HepG2 (cell line): ENCODE results near the gene IQGAP2.

Source experiments
- CBFB ChIP-seq: sonication (generic); formaldehyde crosslinking; IDR thresholded peaks from 2 replicates; pipeline ENCODE4 v1.4.0; 2020; ENCODE audit warnings: missing genetic modification reagents
- CHCHD3 ChIP-seq: sonication (generic); formaldehyde crosslinking; IDR thresholded peaks from 2 replicates; pipeline ENCODE4 v1.8.0; 2022; ENCODE audit warnings: mild to moderate bottlenecking, missing genetic modification reagents, moderate library complexity
- CTCF ChIP-seq: sonication (generic); formaldehyde crosslinking; IDR thresholded peaks from 2 replicates; pipeline ENCODE4 v1.5.0; 2020; ENCODE audit warnings: mild to moderate bottlenecking, missing genetic modification reagents, moderate library complexity
- ELK4 ChIP-seq: sonication (generic); formaldehyde crosslinking; IDR thresholded peaks from 2 replicates; pipeline ENCODE4 v1.9.0; 2021; ENCODE audit warnings: missing genetic modification reagents, borderline replicate concordance
- HHEX ChIP-seq: IDR thresholded peaks from 2 replicates; pipeline ENCODE4 v1.6.1; 2016; ENCODE audit warnings: control low read depth
- MAZ ChIP-seq, 2 experiments: sonication (generic) in 1 of 2; formaldehyde crosslinking in 1 of 2; IDR thresholded peaks; 2 replicates each; pipeline versions ENCODE4 v1.5.0 to v1.6.1; 2012 to 2020; ENCODE audit warnings: low read depth in 2 of 2, mild to moderate bottlenecking in 2 of 2, borderline replicate concordance in 1 of 2, improper control_type of control experiment in 1 of 2, low read length in 1 of 2, missing genetic modification reagents in 1 of 2, moderate library complexity in 1 of 2
- PHF8 ChIP-seq: sonication (generic); formaldehyde crosslinking; IDR thresholded peaks from 2 replicates; pipeline ENCODE4 v1.5.0; 2020; ENCODE audit warnings: missing genetic modification reagents
- ZNF276 ChIP-seq: sonication (generic); formaldehyde crosslinking; IDR thresholded peaks from 2 replicates; pipeline ENCODE4 v1.4.0; 2020; ENCODE audit warnings: mild to moderate bottlenecking, low read depth, missing genetic modification reagents

DNA sequence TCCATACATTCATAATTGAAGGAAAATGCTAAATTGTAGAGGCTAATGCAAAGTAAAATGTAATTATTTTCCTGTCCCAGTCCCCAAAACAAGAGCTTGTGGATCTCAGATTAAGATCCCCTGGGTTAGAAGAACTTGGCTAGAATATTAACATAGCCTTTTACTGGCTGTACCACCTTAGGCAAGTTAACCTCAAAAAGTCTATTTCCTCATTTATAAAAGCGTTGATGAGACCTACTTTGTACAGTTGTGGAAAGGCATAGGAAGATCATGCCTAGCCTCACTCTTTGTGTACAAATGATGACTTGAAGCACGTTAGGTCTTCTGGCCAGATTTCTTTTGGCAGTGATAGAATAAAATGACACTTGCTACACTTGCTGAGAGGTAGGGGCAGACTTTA is 122.9 kb downstream of the IQGAP2 start:
- no peak for TF ChIP-seq CTCF (CRISPR knock-in tag)
- TF ChIP-seq CBFB: no peak
- TF ChIP-seq MAZ (IDR thresholded peaks at IDR 0.05; ENCODE audit: borderline replicate concordance, low read depth, low read length): no peak
- no peak for TF ChIP-seq MAZ (CRISPR knock-in tag; IDR thresholded peaks at IDR 0.05; ENCODE audit: low read depth)
- TF ChIP-seq PHF8: no peak
- no peak for TF ChIP-seq ELK4 (CRISPR knock-in tag)
- no peak for TF ChIP-seq ZNF276 (CRISPR knock-in tag)
- no peak for TF ChIP-seq HHEX (CRISPR knock-in tag)
- no peak for TF ChIP-seq CHCHD3 (CRISPR knock-in tag)
